ENCODE measurements around the gene ARHGEF19.

- no peak for TF ChIP-seq CTCF (IDR thresholded peaks at IDR 0.05)
- TF ChIP-seq POLR2A (IDR thresholded peaks at IDR 0.05), result no peak
- no peak for TF ChIP-seq POLR2AphosphoS5 (IDR thresholded peaks at IDR 0.05)
- no peak for TF ChIP-seq EP300 (IDR thresholded peaks at IDR 0.05)
Measured at GRCh38 chr1:16158993-16159831, 53.2 kb downstream of the ARHGEF19 start.
